ENCODE data around the gene SRF. TPM values are rescaled to one million over a fixed set of nuclear protein-coding genes. Genes with fewer than 3 reads are reported as not detected.

SRF gene
- polyA plus RNA-seq, 3 donors, result 27.6 to 32.8 (median 31.5) TPM

- peak; percentile 72 to 89 (median 86) for DNase-seq (ENCODE audit: extremely low read depth in 1 of 11, low read depth in 9 of 11, low spot score in 4 of 11)
Observed at GRCh38 chr6:43143235-43144128, 27.6 kb upstream of the SRF start.

GRCh38 chr6:43144879-43145278, 26.2 kb upstream of the SRF start:
- DNase-seq (ENCODE audit: extremely low read depth in 1 of 11, low read depth in 9 of 11, low spot score in 4 of 11), result no peak

GRCh38 chr6:43146261-43146660, 24.8 kb upstream of the SRF start:
- no peak for DNase-seq (ENCODE audit: extremely low read depth in 1 of 11, low read depth in 9 of 11, low spot score in 4 of 11)

DNA sequence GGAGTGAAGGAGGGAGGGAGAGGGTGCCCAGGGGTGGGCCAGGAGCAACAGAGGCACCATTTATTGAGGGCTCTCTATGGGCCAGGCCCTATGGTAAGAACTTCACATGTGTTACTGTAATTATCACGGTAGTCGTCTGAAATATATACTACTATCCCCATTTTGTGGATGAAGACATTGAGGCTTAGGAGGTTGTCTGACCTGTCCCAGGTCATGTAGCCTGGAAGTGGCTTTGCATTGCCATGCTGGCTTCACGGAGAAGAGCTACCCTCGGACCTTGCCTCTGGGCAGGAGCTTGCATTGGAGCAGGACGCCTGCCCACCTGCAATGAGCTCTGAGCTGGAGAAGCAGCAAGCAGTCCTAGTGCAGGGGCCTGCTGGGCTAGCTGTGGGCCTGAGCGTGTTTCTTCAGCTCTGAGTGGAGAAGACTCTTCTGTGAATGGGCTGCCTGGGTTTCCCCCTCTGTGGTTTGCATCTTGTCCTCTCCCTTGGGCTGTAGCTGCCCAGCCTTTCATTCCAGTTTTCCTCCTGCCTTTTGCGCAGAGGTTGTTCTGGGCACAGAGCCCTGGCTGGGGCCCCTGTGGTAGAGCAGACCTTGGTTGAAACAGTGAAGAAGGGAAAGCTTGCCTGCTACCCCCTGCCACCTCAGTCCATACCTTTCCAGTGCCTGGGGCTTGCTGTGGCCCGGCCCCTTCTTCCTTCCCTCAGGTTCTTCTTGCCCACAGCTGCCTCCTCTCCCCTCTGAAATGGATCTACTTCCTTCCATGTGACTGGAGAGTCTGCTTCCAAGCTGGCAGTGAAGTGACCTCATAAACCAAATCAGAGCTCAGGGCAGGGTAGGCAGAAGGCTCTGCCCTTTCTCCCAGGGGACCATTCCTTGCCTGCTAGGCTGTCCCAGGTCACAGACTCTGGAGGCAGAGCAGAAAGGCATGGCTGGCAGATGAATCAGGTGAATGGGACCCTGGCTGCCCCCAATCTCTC, 24.1 kb upstream of the SRF start:
- no peak for DNase-seq (ENCODE audit: extremely low read depth in 1 of 11, low read depth in 9 of 11, low spot score in 4 of 11)

GRCh38 chr6:43147691-43148477, 23.2 kb upstream of the SRF start:
- DNase-seq (ENCODE audit: extremely low read depth in 1 of 11, low read depth in 9 of 11, low spot score in 4 of 11), result no peak

GRCh38 chr6:43149265-43149664, 21.8 kb upstream of the SRF start:
- DNase-seq (ENCODE audit: extremely low read depth in 1 of 11, low read depth in 9 of 11, low spot score in 4 of 11), result no peak

GRCh38 chr6:43150051-43150751, 20.9 kb upstream of the SRF start:
- no peak for DNase-seq (ENCODE audit: extremely low read depth in 1 of 11, low read depth in 9 of 11, low spot score in 4 of 11)

DNA sequence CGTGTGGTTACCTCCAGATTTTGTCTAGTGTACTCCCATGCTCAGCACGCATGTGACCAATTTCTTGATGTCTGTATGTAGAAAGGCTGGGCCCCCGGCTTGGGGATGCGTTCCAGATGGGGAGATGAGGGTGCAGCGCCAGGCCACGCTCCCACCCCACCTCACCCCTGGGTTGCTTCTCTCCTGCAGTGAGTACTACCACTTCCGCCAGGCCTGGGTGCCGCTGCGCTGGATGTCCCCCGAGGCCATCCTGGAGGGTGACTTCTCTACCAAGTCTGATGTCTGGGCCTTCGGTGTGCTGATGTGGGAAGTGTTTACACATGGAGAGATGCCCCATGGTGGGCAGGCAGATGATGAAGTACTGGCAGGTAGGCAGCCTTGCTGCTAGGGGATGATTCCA, 11.5 kb upstream of the SRF start:
- DNase-seq (ENCODE audit: extremely low read depth in 1 of 11, low read depth in 9 of 11, low spot score in 4 of 11), result no peak

- no peak for DNase-seq (ENCODE audit: extremely low read depth in 1 of 11, low read depth in 9 of 11, low spot score in 4 of 11)
Observed at GRCh38 chr6:43163899-43164298, 7.2 kb upstream of the SRF start.

DNA sequence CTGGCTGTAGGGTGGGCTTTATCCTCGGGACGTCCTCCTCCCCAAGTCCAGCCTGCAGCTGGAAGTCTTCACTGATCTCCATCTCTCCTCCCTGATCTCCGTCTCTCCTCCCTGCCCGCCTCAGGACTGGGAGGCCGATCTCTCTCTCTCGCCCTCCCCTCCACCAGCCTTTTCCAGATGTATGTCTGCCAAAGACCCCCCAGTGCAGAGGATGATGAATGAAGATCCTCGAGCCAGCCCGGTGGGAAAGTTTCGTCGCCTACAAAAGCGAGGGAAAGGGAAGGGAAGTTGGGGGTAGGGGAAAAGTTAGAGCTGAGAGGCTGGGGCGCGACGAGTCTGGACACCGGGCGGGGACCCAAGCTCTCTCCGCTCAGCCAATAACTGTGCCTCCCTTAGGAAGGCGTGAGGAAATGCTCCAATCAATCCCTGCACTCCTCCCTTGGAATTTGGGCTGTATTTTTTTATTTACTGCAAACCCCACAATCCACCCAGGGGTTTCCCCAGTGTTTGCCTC, 595 bp upstream of the SRF start:
- DNase-seq (ENCODE audit: extremely low read depth in 1 of 11, low read depth in 9 of 11, low spot score in 4 of 11), result peak in 10 of 11 donors; percentile 61 to 86 (median 78)

DNA sequence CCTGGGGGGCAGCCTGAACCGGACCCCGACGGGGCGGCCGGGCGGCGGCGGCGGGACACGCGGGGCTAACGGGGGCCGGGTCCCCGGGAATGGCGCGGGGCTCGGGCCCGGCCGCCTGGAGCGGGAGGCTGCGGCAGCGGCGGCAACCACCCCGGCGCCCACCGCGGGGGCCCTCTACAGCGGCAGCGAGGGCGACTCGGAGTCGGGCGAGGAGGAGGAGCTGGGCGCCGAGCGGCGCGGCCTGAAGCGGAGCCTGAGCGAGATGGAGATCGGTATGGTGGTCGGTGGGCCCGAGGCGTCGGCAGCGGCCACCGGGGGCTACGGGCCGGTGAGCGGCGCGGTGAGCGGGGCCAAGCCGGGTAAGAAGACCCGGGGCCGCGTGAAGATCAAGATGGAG, 636 bp downstream of the SRF start:
- DNase-seq (ENCODE audit: extremely low read depth in 1 of 11, low read depth in 9 of 11, low spot score in 4 of 11), result no peak

DNA sequence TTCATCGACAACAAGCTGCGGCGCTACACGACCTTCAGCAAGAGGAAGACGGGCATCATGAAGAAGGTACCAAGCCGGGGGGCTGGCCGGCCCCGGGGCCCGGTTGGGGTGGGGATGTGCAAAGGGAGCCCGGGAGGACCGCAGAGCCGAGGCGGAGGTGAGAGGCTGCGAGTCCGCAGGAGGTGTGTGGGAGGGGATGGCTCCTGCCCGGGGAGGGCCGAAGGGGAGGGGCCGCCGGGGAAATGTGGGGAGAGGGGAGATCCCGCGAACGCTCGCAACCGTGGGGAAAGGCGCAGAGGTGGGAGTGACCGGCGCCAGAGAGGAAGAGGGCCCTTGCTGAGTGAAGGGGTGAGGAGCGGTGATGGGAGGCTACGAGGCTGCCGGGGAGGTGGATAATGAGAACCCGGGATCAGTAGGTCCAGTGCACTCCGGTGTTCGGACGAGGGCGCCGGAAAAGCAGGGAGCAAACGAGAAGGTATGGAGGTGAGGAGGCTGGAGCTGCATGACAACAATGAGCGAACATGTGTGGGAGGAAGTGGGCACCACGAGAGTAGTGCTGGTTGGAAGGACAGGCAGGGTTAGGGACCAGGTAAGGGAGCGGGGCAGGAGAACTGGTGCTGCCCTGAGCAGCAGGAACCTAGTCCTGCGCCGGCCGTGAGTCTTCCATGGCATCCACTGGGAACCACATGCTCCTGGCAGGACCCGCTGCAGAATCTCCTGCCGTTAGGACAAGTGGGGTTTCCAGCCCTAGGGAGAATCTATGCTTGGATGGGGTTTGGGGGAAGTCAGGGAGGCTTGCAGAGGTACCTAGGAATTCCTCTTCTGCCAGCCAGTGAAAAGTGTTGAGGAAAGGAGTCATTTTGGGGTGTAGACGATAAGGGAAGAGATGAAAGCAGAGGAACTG, 1.3 kb downstream of the SRF start:
- DNase-seq (ENCODE audit: extremely low read depth in 1 of 11, low read depth in 9 of 11, low spot score in 4 of 11), result peak in 3 of 11 donors; percentile 26 to 49 (median 43)

- DNase-seq (ENCODE audit: extremely low read depth in 1 of 11, low read depth in 9 of 11, low spot score in 4 of 11), result no peak
Observed at GRCh38 chr6:43173591-43174262, 2.7 kb downstream of the SRF start.

DNA sequence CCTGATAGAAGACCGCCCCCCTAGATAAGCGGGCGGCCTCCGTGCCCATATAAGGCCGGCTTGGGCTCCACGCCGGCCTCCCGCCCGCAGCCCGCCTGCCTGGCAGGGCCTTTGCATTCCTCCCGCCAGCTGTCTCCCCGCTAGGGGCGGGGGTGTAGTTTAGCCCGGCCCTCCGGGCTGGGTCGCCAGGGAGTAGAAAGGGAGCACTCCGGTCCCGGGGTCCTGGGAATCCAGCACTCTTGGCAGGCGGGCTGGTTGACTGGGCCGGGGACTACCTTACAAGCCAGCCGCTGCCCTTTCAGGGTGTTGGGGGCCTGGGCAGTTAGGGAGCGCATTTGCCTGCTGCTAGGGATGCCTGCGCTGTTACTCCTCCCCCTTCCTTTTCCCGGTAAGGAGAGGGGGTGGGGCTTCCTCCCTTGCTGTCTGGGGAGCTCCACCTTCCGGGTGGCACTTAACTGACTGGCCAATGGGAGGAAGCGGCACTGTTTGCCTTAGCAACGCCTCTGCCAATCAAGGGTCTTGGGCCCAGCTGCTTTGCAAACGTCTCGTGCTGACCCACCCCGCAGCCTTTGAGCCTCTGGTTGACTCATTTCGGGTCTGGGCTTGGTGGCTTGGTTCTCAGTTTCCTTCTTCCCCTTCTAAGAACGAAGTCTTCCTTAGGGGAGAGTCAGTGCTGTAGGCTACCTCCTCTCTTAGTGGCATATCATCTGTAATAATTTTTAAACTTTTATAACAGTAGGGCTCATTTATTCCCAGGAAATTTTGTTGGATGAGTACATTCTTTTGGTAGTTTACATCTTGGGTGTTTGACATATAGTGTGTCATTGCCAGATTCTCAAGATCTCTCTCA, 3.4 kb downstream of the SRF start:
- DNase-seq (ENCODE audit: extremely low read depth in 1 of 11, low read depth in 9 of 11, low spot score in 4 of 11), result peak; percentile 89 to 98 (median 95)

GRCh38 chr6:43175676-43176422, 4.8 kb downstream of the SRF start:
- no peak for DNase-seq (ENCODE audit: extremely low read depth in 1 of 11, low read depth in 9 of 11, low spot score in 4 of 11)

Data from renal cortex interstitium (tissue), 11 donors.